Astrocyte of the cerebellum (primary cell): ENCODE measurements around the gene PRKAR2B.
"Not testable (repeated sequence)": the region's sequence is repeated elsewhere in the genome, so short reads cannot be mapped to it uniquely, and the experiment has no call there.

ENCODE experiments used
- DNase-seq: peaks from one replicate; pipeline ENCODE4 v3.0.0-alpha.2; 2011; ENCODE audit warnings: low read depth
- H3K4me3 ChIP-seq: 2 replicates; pipeline ENCODE4 v1.5.1; 2011; ENCODE audit warnings: mild to moderate bottlenecking, low read depth, low read length, moderate library complexity
- in situ Hi-C: cut with HindIII; loops from 2 replicates; pipeline ENCODE4 v1.10.0; 2017; ENCODE audit warnings: low sequenced_read_pairs
- TF ChIP-seq, protein P1 (sequence below): IDR thresholded peaks from 2 replicates; pipeline ENCODE4 v1.5.1; 2012; ENCODE audit warnings: low read length, low read depth, moderate library complexity, mild to moderate bottlenecking; ENCODE audit errors: missing control alignments

PRKAR2B gene

DNA sequence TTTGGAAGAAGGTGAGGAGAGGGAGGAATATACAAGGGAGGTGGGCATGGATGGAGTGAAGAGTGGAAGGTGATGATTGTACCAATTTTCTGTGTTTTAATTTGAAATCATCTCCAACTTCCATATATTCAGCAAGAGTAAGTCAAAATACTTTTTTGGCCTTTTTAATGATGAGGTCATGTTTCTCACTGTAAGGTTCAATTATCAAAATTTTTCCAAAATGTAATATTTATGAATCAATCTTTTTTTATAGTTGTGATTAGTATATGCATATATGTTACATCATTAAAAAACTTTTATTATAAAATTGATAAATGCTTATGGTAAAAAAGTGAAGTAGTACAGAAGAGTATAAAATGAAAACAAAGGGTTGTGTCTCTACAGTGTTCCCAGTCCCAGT, 40.7 kb downstream of the PRKAR2B start:
- in situ Hi-C loops, result no loop called here
- no peak overlapping the region for H3K4me3 ChIP-seq
- no peak for DNase-seq
- TF ChIP-seq, protein P1, sequence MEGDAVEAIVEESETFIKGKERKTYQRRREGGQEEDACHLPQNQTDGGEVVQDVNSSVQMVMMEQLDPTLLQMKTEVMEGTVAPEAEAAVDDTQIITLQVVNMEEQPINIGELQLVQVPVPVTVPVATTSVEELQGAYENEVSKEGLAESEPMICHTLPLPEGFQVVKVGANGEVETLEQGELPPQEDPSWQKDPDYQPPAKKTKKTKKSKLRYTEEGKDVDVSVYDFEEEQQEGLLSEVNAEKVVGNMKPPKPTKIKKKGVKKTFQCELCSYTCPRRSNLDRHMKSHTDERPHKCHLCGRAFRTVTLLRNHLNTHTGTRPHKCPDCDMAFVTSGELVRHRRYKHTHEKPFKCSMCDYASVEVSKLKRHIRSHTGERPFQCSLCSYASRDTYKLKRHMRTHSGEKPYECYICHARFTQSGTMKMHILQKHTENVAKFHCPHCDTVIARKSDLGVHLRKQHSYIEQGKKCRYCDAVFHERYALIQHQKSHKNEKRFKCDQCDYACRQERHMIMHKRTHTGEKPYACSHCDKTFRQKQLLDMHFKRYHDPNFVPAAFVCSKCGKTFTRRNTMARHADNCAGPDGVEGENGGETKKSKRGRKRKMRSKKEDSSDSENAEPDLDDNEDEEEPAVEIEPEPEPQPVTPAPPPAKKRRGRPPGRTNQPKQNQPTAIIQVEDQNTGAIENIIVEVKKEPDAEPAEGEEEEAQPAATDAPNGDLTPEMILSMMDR, result no peak

DNA sequence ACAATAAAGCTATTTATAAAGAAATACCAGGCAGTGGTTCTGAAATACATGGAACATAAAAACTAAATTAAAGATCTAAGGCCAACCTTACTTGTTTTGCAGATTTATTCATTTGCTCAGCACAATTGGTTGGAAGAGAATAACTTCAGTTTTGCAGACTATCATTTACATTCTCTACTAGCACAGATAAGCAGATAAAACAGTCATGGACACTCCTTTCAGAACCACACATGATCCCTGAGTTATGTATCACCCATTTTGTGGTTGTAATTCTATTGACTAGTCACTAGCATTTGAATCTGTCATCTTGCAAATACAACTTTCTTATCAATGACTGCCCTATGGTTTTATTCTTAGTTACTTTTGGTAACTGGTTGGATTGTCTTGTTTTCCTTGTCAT, 45.1 kb downstream of the PRKAR2B start:
- in situ Hi-C loops, result no loop called here
- H3K4me3 ChIP-seq, result no peak overlapping the region
- TF ChIP-seq, protein P1, result no peak
- DNase-seq, result no peak

DNA sequence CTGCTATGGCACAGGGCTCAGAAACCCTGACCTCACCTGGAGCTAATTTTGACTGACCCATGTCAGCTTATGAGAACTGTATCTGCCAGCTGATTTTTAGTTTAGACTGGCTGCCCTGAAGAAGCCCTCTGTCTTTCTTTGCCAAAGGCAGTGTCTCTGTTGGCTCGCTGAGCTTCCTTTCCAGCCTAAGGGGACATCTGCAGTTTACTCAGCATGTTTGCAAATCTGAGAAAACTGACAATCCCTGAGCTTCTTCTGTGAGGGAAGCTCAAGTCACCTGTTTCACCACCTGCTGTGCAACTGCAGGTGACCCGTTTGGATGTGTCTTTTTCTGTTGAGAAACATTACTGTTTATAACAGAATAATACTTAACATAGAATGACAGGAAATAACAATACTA, 46.0 kb downstream of the PRKAR2B start:
- no peak overlapping the region for H3K4me3 ChIP-seq
- TF ChIP-seq, protein P1, result no peak
- DNase-seq, result no peak
- in situ Hi-C loops, result no loop called here

DNA sequence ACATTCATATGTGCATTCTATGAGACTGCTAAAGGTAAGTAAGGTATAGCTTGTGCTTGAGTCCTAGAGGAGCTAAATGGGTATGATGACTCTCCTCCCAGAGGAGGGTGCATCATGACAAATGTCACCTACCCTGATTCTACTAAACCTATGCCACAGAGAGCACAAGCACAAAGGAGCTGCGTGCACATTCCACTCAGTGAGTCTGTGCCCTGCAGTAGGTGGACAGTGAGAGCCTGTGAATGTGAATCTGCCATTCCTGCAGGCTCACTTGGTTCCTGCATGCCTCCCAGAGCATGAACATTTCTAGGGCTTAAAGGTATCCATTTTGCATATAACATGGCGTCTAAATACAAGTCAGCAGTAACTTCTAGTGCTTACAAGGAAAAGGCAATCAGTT, 46.8 kb downstream of the PRKAR2B start:
- no peak overlapping the region for H3K4me3 ChIP-seq
- TF ChIP-seq, protein P1, result no peak
- DNase-seq, result no peak
- in situ Hi-C loops, result no loop called here

DNA sequence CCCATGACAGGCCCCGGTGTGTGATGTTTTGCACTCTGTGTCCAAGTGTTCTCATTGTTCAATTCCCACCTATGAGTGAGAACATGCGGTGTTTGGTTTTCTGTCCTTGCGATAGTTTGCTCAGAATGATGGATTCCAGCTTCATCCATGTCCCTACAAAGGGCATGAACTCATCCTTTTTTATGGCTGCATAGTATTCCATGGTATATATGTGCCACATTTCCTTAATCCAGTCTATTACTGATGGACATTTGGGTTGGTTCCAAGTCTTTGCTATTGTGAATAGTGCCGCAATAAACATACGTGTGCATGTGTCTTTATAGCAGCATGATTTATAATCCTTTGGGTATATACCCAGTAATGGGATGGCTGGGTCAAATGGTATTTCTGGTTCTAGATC, 49.2 kb downstream of the PRKAR2B start:
- DNase-seq, in situ Hi-C loops, H3K4me3 ChIP-seq: not testable (repeated sequence)

DNA sequence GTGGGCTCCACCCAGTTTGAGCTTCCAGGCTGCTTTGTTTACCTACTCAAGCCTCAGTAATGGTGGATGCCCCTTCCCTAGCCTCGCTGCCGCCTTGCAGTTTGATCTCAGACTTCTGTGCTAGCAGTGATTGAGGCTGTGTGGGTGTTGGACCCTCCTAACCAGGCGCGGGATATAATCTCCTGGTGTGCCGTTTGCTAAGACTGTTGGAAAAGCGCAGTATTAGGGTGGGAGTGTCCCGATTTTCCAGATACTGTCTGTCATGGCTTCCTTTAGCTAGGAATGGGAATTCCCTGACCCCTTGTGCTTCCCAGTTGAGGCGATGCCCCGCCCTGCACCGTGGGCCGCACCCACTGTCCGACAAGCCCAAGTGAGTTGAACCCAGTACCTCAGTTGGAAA, 54.6 kb downstream of the PRKAR2B start:
- H3K4me3 ChIP-seq, DNase-seq, in situ Hi-C loops: not testable (repeated sequence)

DNA sequence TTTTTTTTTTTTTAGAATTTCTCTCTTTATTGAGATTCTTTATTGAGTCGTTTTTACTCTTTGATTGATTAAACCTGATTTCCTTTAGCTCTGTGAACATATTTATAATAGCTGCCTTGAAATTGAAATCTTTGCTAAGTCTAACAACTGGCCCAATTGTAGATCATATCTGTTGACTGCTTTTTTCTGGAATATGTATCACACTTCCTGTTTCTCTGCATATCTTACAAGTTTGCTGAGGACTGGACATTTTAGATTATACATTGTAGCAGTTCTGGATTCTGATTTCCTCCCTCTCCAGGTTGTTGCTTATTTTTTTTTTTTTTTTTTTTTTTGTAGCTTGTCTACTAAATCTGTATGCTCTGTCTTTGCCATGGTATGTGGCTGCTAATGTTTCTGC, 56.3 kb downstream of the PRKAR2B start:
- no peak overlapping the region for H3K4me3 ChIP-seq
- in situ Hi-C loops, result no loop called here
- no peak for DNase-seq
- TF ChIP-seq, protein P1, result no peak

DNA sequence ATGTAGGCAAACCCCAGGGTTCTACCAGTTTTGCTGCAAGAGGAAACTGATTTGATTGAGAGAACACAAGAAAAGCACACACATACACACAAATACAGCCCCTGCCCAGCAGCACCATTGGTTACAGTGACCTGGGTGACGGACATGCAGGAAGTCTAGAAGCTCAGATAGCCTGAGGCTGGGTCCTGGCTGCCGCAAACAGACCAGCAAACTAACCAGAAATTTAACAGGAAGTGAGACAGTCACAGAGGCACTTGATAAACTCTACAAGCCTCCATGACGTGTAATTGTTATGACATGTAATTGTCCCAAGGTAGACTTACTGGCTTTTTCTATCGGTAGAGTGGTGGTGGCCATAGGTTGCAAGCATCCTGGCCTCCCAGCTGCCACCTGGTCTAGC, 58.9 kb downstream of the PRKAR2B start:
- H3K4me3 ChIP-seq, result no peak overlapping the region
- TF ChIP-seq, protein P1, result no peak
- in situ Hi-C loops, result no loop called here
- no peak for DNase-seq
